ENCODE data around the gene ADCY3.

The ADCY3 gene

GRCh38 chr2:24830786-24831185 lies 89.3 kb downstream of the ADCY3 start:
- DNase-seq (ENCODE audit: low read depth) = no peak

- no peak for DNase-seq (ENCODE audit: low read depth)
These were observed 89.7 kb downstream of the ADCY3 start for GRCh38 chr2:24830351-24830750.

GRCh38 chr2:24828238-24828996 lies 91.6 kb downstream of the ADCY3 start:
- DNase-seq (ENCODE audit: low read depth) = no peak

- peak; percentile 45 for DNase-seq (ENCODE audit: low read depth)
These were observed 92.5 kb downstream of the ADCY3 start for GRCh38 chr2:24827321-24828237.

- DNase-seq (ENCODE audit: low read depth) = no peak
These were observed 93.3 kb downstream of the ADCY3 start for GRCh38 chr2:24826773-24827145.

- DNase-seq (ENCODE audit: low read depth) = no peak
These were observed 93.9 kb downstream of the ADCY3 start for GRCh38 chr2:24825883-24826772.

GRCh38 chr2:24824966-24825882 lies 94.8 kb downstream of the ADCY3 start:
- DNase-seq (ENCODE audit: low read depth) = no peak

GRCh38 chr2:24824071-24824588 lies 95.9 kb downstream of the ADCY3 start:
- no peak for DNase-seq (ENCODE audit: low read depth)

GRCh38 chr2:24822049-24822706 lies 97.9 kb downstream of the ADCY3 start:
- DNase-seq (ENCODE audit: low read depth) = no peak

GRCh38 chr2:24821433-24821891 lies 98.6 kb downstream of the ADCY3 start:
- DNase-seq (ENCODE audit: low read depth) = no peak

- DNase-seq (ENCODE audit: low read depth) = no peak
These were observed 99.2 kb downstream of the ADCY3 start for GRCh38 chr2:24820598-24821432.

- DNase-seq (ENCODE audit: low read depth) = no peak
These were observed 99.9 kb downstream of the ADCY3 start for GRCh38 chr2:24820175-24820513.

GRCh38 chr2:24819442-24820174 lies 100.4 kb downstream of the ADCY3 start:
- DNase-seq (ENCODE audit: low read depth) = no peak

- no peak for DNase-seq (ENCODE audit: low read depth)
These were observed 101.3 kb downstream of the ADCY3 start for GRCh38 chr2:24818721-24819167.

- DNase-seq (ENCODE audit: low read depth) = no peak
These were observed 103.2 kb downstream of the ADCY3 start for GRCh38 chr2:24816884-24817283.

GRCh38 chr2:24816404-24816803 lies 103.6 kb downstream of the ADCY3 start:
- no peak for DNase-seq (ENCODE audit: low read depth)

- no peak for DNase-seq (ENCODE audit: low read depth)
These were observed 104.9 kb downstream of the ADCY3 start for GRCh38 chr2:24815171-24815570.

GRCh38 chr2:24814516-24814915 lies 105.5 kb downstream of the ADCY3 start:
- no peak for DNase-seq (ENCODE audit: low read depth)

Measured in HS-5 (cell line).